GM19452 (cell line): Measurements from ENCODE around the gene ANKRD55.
"Not testable (repeated sequence)": the region's sequence is repeated elsewhere in the genome, so short reads cannot be mapped to it uniquely, and the experiment has no call there.

Experiments used
- ATAC-seq: cut with Tn5 transposase; IDR thresholded peaks from one replicate; pipeline ENCODE4 v1.9.1; 2021; ENCODE audit not compliant: unreplicated experiment

ANKRD55 gene

DNA sequence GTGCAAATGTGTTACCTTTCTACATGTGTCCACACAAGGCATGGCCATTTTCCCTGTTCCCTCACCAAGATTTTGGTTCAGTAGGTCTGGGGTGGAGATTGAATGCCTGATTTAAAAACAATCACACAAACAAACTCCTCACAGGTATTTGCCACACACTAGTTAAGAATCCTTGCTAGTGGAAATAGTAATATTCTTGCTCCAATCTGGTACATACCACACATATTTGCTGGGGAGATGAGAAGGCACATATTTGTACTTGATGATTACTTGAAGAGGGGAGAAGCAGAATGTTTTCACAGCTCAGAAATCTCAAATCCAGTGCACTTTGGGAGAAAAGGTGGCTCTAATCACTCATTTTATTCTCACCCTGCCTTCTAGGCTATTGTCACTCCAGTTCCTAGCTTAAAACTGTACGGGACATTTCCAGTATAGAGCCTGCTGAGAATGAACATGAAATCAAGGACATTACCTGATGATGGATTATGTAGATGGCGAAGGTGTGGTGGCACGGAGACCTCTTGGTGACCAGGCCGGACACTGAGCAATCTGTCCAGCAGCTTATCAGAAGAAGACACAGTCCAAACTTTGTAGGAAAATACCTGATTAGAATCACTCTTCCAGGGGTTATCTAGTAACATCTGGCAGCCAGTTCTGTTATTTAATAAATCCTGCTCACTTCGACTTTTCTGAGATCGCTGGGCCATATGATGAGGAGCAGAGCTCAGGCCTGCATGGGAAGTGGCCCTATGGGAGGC lies 122.3 kb downstream of the ANKRD55 start:
- no peak for ATAC-seq

GRCh38 chr5:56108246-56108645 lies 124.9 kb downstream of the ANKRD55 start:
- no peak for ATAC-seq

GRCh38 chr5:56106837-56107236 lies 126.3 kb downstream of the ANKRD55 start:
- ATAC-seq, result no peak

DNA sequence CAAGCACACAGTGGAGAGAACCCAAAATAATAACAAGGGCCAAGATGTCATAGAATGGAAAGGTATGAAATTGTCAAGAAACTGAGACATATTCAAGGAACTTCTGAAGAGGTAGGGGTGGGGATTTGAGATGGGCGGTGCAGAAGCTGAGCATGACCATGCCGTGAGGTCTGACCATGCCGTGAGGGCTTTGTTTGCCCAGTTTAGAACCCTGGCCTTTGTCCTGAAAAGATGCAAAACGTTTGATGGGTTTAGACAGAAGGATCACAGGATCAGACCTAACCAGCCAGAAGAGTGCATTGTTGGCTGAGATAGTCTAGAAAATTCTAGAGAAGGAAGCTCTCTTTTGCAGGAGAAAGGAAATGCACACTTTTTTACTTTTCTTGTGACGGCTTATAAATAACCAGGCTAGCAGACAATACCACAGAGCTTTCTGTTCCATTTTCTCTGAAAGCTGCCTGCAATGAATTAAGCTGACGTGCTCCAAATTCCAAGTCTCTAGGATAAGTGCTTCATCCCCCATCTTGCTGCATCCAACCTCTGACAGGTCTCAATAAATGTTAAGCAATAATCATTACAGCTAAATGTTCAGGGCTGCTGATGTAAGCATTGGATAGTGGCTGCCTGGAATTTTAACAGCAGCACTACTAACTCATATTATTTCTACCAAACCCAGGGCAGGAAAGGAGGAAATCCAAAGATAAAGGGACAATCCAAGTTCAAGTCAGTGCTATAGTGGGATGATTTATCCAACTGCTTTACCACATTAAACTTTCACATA lies 127.4 kb downstream of the ANKRD55 start:
- ATAC-seq, result no peak

- no peak for ATAC-seq
Observed at GRCh38 chr5:56102889-56103288, 130.2 kb downstream of the ANKRD55 start.

DNA sequence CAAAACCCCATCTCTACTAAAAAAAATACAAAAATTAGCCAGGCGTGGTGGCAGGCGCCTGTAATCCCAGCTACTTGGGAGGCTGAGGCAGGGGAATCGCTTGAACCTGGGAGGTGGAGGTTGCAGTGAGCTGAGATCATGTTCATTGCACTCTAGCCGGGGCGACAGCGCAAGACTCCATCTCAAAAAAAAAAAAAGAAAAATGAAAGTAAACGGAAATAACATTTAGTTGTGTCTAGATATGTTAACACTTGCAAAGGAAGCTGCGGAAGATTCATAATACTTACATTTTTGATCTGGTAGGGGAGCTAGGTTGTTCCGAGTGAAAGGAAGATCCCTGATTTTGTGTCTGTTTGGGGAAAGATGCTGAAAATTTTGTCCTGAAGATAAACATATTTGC lies 130.9 kb downstream of the ANKRD55 start:
- not testable (repeated sequence) for ATAC-seq

- ATAC-seq, result no peak
Observed at GRCh38 chr5:56101180-56101579, 131.9 kb downstream of the ANKRD55 start.

- ATAC-seq, result no peak
Observed at GRCh38 chr5:56100439-56101176, 132.5 kb downstream of the ANKRD55 start.

DNA sequence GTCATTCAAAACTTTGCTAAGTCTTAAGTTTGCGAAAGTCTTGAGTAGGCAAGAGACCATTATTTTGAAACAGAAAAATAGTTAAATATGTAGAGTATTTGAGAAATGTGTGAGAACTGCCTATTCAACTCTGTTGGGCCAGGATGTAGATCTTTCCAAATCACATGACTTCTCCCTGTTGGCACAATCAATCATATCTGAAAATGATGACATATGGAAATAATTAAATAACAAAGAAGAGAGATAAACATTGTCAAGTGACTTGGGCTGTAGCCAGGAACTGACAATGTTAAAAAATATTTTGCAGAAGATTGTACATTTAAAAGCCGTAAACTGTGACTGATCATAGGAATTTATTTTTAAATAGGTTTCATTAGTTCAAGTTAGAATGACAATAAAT lies 133.8 kb downstream of the ANKRD55 start:
- no peak for ATAC-seq

- no peak for ATAC-seq
Observed at GRCh38 chr5:56097055-56097454, 136.1 kb downstream of the ANKRD55 start.

GRCh38 chr5:56095579-56096102 lies 137.5 kb downstream of the ANKRD55 start:
- ATAC-seq, result peak; percentile 87

GRCh38 chr5:56094579-56095361 lies 138.4 kb downstream of the ANKRD55 start:
- ATAC-seq, result peak; percentile 27

DNA sequence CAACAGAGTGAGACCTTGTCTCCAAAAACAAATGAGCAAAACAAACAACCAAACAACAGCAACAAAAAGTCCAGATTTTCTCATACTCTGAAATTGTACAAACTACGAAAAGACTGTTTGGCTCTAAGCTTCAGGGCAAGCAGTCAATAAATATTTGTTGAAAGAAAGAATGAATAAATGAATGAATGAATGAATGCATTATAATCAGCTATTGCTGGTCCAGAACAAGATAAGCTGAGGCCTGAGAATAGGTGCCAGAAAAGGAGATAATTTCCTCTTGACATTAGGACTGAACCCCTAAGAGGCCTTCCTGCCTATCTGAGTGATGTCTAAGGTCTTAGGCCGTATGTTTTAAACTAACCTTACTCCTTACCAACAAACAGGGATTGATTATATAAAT lies 139.2 kb downstream of the ANKRD55 start:
- no peak for ATAC-seq

DNA sequence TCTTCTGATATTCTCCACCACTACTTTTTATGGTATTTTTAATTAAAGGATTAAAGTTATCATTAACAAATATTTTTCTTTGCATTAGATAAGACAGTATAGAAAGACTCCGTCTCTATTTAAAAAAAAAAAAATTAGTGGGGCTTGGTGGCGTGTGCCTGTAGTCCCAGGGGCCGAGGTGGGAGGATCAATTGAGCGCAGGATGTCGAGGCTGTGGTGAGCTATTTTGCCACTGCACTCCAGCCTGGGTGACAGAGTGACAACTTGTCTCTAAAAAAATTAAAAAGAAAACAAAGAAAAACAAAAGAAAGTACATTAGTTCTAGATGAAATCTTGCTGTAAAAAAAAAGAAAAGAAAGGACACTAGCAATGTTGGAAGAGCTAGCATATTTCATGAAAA lies 141.0 kb downstream of the ANKRD55 start:
- no peak for ATAC-seq

GRCh38 chr5:56091664-56092063 lies 141.5 kb downstream of the ANKRD55 start:
- ATAC-seq, result no peak

DNA sequence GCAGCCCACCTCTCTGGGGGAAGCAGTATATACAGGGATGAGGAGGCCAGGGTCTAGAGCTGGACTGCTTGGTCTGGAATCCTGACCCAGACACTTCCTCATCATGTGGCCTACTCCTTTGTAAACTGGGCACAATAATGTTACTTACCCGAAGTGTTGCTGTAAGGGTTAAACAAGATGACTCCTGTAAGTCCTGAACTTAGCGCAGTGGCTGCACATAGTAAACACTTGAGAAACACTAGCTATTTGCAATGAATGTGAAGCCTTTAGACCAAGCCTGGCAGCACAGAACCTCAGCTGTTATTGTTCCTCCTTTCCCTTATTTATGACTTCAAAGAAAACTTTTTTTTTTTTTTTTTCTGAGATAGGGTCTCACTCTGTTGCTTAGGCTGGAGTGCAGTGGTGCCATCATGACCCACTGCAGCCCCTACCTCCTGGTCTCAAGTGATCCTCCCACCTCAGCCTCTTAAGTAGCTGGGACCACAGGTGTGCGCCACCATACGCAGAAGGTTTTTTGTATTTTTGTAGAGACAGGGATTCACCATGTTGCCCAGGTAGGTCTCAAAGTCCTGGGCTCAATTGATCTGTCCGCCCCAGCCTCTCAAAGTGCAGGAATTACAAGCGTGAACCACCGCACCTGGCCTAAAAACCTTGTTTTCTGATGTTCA lies 142.2 kb downstream of the ANKRD55 start:
- no peak for ATAC-seq

GRCh38 chr5:56088967-56089829 lies 143.9 kb downstream of the ANKRD55 start:
- ATAC-seq, result peak; percentile 90

DNA sequence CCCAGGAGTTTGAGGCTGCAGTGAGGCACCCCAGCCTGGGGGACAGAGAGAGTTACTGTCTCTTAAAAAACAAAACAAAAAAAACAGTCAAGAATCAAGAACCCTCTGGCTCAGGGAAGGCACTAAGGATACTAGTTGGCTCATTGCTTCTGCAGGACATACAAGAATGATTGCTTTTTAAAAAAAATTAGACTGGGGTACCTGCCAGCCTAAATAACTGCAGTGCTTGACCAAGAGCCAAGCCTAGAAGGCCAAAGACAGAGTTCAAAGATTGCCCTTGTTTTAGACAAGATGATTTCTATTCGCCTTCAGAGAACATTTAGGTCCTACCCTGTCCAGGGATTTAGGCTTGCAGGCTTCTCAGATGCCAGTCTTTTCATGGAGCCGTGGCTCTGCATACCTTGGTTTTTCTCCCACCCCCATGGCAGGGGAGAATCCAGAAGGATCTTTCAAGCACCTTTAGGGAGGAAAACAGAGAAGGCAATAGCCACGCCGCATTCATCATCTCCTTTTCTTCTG lies 144.6 kb downstream of the ANKRD55 start:
- ATAC-seq, result no peak

- ATAC-seq, result no peak
Observed at GRCh38 chr5:56085193-56085592, 147.9 kb downstream of the ANKRD55 start.
